Spinal cord (tissue), 10 donors: ENCODE results near the gene CAPN11. TPM values are rescaled to one million over a fixed set of nuclear protein-coding genes. Genes with fewer than 3 reads are reported as not detected.

Experiments used
- DNase-seq, 6 donors: peaks; one replicate each; pipeline versions ENCODE4 v3.0.0 to v3.0.0-alpha.2; 2013 to 2015; ENCODE audit warnings: low spot score in 6 of 6, low read depth in 4 of 6
- H3K27ac ChIP-seq: one replicate; pipeline ENCODE4 v1.5.1; 2013; ENCODE audit warnings: low read depth, low read length, control low read depth
- H3K27me3 ChIP-seq: one replicate; pipeline ENCODE4 v1.6.1; 2013; ENCODE audit warnings: low read length; ENCODE audit not compliant: control insufficient read depth, insufficient read depth
- H3K36me3 ChIP-seq: one replicate; pipeline ENCODE4 v1.6.1; 2013; ENCODE audit warnings: low read length; ENCODE audit not compliant: control insufficient read depth, insufficient read depth
- H3K4me1 ChIP-seq: one replicate; pipeline ENCODE4 v1.6.1; 2013; ENCODE audit warnings: low read length; ENCODE audit not compliant: control insufficient read depth, insufficient read depth
- H3K4me3 ChIP-seq: one replicate; pipeline ENCODE4 v1.5.1; 2013; ENCODE audit warnings: low read depth, low read length, control low read depth
- H3K9me3 ChIP-seq: one replicate; pipeline ENCODE4 v1.6.1; 2013; ENCODE audit warnings: low read length; ENCODE audit not compliant: control insufficient read depth, insufficient read depth
- WGBS: methylation state at CpG from one replicate; pipeline ENCODE4 v1.1.5; 2013; ENCODE audit warnings: missing lambda C conversion rate; ENCODE audit not compliant: insufficient coverage; 5-methylcytosine and 5-hydroxymethylcytosine counted together
- polyA plus RNA-seq, 2 donors: library from polyadenylated mRNA; unstranded; fragments of 120-200 nt; gene quantifications; one replicate each; pipeline ENCODE4 v1.2.1, GENCODE V29; 2013; ENCODE audit not compliant: insufficient read length in 2 of 2
- total RNA-seq, 2 donors: library from RNA; depleted of rRNA in 1 of 2; stranded (reverse); fragments of 120-200 nt in 1 of 2; fragments of >200 nt in 1 of 2; gene quantifications; one replicate each; pipeline versions ENCODE4 v1.2.3 to v1.2.4, GENCODE V29; 2013 to 2014
- donor health status: healthy.

The CAPN11 gene
- total and polyA plus RNA-seq, 4 donors = 0.17 to 0.20 (median 0.17) TPM; not detected in 1

GRCh38 chr6:44117397-44118128 lies 41.1 kb upstream of the CAPN11 start:
- WGBS = 80% methylated on average over 1 of the region's 6 CpGs

GRCh38 chr6:44119704-44120262 lies 38.8 kb upstream of the CAPN11 start:
- H3K27me3 ChIP-seq = no peaks in the 10 kb centered on the region
- H3K27ac ChIP-seq = no peak overlapping the region
- H3K4me1 ChIP-seq = peaks cover 12% of the 10 kb centered on the region
- DNase-seq = no peak
- no peaks in the 10 kb centered on the region for H3K9me3 ChIP-seq
- WGBS = 48% methylated on average over 4 of the region's 5 CpGs
- H3K4me3 ChIP-seq = no peak overlapping the region
- peaks cover 12% of the 10 kb centered on the region for H3K36me3 ChIP-seq

More at GRCh38 chr6:44117397-44118128, 41.1 kb upstream of the CAPN11 start:
- peaks cover 29% of the 10 kb centered on the region for H3K36me3 ChIP-seq
- H3K27ac ChIP-seq = no peak overlapping the region
- H3K27me3 ChIP-seq = no peaks in the 10 kb centered on the region
- no peak overlapping the region for H3K4me3 ChIP-seq
- no peak for DNase-seq
- no peaks in the 10 kb centered on the region for H3K9me3 ChIP-seq
- H3K4me1 ChIP-seq = peaks cover 14% of the 10 kb centered on the region

- Histone ChIP-seq H3K4me1 (peaks cover 16% of the 10 kb centered on the region), H3K27me3 (no peaks in the 10 kb centered on the region), H3K36me3 (peaks cover 1% of the 10 kb centered on the region), H3K4me3 (no peak overlapping the region), H3K9me3 (no peaks in the 10 kb centered on the region), H3K27ac (no peak overlapping the region)
- WGBS = 46% methylated on average over 3 of the region's 4 CpGs
- DNase-seq = no peak
Measured at GRCh38 chr6:44120692-44121443, 37.8 kb upstream of the CAPN11 start.

DNA sequence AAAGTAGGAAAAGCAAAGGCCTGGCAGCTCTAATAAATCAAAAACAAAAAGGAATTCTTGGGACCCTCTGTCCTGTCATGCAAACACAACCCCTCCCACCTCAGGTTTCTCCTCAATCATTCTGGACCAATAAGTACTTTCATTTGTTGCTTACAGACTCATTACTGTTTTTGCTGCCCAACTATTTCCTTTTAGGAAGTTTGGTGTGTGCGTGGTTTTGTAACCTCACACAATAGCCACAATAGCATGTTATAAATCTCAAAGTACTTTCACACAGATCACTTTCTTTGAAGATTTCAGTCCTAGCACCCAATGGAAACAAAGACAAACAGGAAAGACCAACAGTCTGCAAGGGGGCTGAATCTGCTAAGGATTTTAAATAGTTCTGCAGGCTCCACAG lies 35.8 kb upstream of the CAPN11 start:
- Histone ChIP-seq H3K36me3 (no peaks in the 10 kb centered on the region), H3K27me3 (no peaks in the 10 kb centered on the region), H3K4me3 (no peak overlapping the region), H3K4me1 (peaks cover 18% of the 10 kb centered on the region), H3K27ac (peak overlapping the region; percentile 22), H3K9me3 (no peaks in the 10 kb centered on the region)
- no CpG with 5 or more reads among the region's 1 CpG for whole genome bisulfite sequencing
- peak in 2 of 6 donors; percentile 16 to 74 for DNase-seq

DNA sequence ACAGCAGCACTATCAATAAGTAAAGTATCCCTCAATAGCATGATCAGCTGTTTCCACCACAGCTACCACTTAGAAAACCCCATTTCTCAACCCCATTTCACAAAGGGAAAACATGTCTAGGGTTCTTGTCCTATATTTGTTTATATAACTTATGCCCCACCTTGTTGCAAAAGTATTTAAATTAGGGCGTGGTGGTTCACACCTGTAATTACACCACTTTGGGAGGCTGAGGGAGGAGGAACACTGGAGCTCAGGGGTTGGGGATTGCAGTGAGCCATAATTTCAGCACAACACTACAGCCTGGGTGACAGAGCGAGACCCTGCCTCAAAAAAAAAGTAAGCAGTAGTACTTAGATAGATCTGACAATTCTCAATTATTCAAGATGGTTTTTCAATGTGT lies 35.1 kb upstream of the CAPN11 start:
- Histone ChIP-seq H3K27ac (peak overlapping the region; percentile 22), H3K4me3 (no peak overlapping the region), H3K9me3 (no peaks in the 10 kb centered on the region), H3K27me3 (no peaks in the 10 kb centered on the region), H3K36me3 (no peaks in the 10 kb centered on the region), H3K4me1 (peaks cover 24% of the 10 kb centered on the region)
- DNase-seq = no peak
- no CpG with 5 or more reads among the region's 2 CpGs for WGBS

DNA sequence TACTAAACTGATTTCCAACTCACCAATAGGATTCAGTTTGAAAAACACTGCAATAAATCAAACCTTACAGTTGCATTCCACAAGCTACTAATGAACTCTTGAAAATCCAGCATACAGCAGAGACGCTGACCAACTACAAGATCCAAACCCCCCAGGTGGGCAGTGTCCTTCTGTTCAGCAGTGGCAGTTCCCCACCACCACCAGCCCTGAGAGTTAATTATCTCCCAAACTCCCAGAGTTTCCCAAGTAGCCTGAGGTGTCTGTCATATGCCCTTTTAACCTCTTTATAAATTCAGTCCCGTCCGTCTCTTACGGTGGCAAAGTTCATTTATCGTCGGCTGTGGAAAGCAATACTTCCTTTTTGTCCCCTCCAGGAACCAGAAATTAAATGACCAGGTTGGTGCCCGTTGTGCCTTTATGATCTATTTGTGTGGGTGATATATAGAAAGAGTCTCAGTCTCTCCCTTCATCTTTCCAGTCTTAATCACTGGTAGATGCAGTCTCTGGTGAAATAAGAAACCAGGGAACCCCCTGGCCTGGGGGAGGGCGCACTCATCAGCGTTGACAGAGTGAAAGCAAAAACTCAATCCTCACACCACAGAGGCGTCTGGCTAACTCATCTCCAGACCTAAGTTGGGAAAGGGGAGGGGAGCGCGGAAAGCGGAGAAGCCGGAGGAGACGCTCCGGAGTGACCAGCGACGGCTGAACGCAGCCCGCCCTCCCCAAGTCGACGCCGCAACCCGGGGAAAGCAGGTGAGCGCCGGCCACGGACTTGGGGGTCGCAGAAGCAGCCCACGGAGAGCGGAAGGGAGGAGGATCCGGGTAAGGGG lies 32.1 kb upstream of the CAPN11 start:
- Histone ChIP-seq H3K4me3 (peak overlapping the region; percentile 91), H3K27me3 (no peaks in the 10 kb centered on the region), H3K4me1 (peaks cover 25% of the 10 kb centered on the region), H3K9me3 (no peaks in the 10 kb centered on the region), H3K36me3 (peaks cover 2% of the 10 kb centered on the region), H3K27ac (peak overlapping the region; percentile 89)
- 2% methylated on average over 14 of the region's 31 CpGs for WGBS
- peak in 3 of 6 donors; percentile 32 to 65 (median 62) for DNase-seq

- Histone ChIP-seq H3K4me3 (peak within 1 kb of the TSS; percentile 93), H3K9me3 (no peaks in the 10 kb centered on the region), H3K27ac (peak within 1 kb of the TSS; percentile 89), H3K4me1 (peaks cover 18% of the 10 kb centered on the region), H3K36me3 (peaks cover 2% of the 10 kb centered on the region), H3K27me3 (no peaks in the 10 kb centered on the region)
- WGBS = 0% methylated on average over 28 of the region's 80 CpGs
- peak; percentile 77 to 97 (median 86) for DNase-seq
Measured at GRCh38 chr6:44127186-44128019, 31.2 kb upstream of the CAPN11 start, which contains the start of the genes MRPL14 and TMEM63B. TSS of gene MRPL14 (minus strand) at chr6:44127452. CDS start at chr6:44116611, 10,841 bp downstream. TSS of gene TMEM63B (plus strand) at chr6:44127554. CDS start at chr6:44134585, 7,031 bp downstream.

DNA sequence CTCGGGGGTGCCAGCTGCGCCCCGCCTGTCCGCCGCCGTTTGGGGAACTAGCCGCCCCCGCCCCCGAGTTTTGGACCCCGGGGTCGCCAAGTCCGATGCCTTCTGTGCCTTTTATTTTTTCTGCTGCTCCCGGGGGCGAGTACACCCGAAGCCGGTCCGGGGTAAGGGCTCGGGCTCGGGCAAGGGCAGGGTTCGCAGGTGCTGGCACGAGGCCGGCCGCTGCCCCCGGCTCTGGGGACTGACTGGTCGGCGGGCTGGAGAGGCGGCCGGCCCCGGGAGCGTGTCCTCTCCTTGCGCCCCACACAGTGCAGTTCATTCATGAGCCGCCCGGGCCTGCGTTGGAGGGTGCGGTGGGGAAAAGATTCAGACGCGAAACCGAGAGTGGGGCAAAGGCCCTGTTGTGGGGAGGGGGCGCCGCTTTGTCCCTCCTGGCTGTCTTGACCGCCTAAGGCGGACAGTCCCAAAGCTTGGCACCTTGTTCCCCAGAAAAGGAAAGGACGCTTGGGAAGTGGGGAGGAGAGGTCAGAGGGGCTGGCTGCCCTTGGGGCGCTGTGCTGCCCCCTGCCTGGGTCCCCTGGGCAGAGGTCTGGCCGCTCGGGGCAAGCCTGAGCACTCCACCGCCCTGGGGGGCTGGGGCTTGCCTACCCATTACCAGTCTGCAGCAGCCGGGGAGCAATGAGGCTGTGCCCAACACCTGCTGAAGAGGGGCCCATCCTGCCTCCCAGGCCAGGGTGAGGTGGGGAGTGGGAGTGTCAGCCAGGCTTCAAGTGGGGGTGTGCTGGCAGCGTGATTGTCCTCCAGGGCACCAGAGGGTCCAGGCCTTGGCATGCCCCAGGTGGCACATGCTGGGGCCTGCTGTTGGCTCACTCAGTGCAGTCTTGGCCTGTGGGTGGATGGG lies 30.4 kb upstream of the CAPN11 start:
- H3K9me3 ChIP-seq = no peaks in the 10 kb centered on the region
- H3K4me3 ChIP-seq = peak overlapping the region; percentile 93
- WGBS = 2% methylated on average over 48 of the region's 49 CpGs
- peaks cover 2% of the 10 kb centered on the region for H3K36me3 ChIP-seq
- peak in 2 of 6 donors; percentile 25 to 48 for DNase-seq
- H3K4me1 ChIP-seq = peaks cover 21% of the 10 kb centered on the region
- H3K27me3 ChIP-seq = no peaks in the 10 kb centered on the region
- no peak overlapping the region for H3K27ac ChIP-seq
